GM12878 (cell line): ENCODE data around the gene ZNF680. TPM values are rescaled to one million over a fixed set of nuclear protein-coding genes. Genes with fewer than 3 reads are reported as not detected.

Experiments
- ATF7 ChIP-seq: fragments of 450-650 bp; IDR thresholded peaks from 2 replicates; pipeline ENCODE4 v1.6.1; 2016; ENCODE audit warnings: low read depth, mild to moderate bottlenecking
- BHLHE40 ChIP-seq, 2 experiments: fragments of 450-650 bp in 1 of 2; IDR thresholded peaks; 2 replicates each; pipeline ENCODE4 v1.6.1; 2011 to 2017; ENCODE audit warnings: low read depth in 2 of 2, borderline replicate concordance in 1 of 2, improper control_type of control experiment in 1 of 2, low read length in 1 of 2, mild to moderate bottlenecking in 1 of 2
- BMI1 ChIP-seq: fragments of 450-650 bp; IDR thresholded peaks from 2 replicates; pipeline ENCODE4 v1.6.1; 2016; ENCODE audit warnings: mild to moderate bottlenecking, moderate library complexity, borderline replicate concordance
- E2F4 ChIP-seq: IDR thresholded peaks from 2 replicates; pipeline ENCODE4 v1.6.1; 2012; ENCODE audit warnings: low read depth, low read length, improper control_type of control experiment
- EP300 ChIP-seq, 2 experiments: fragments of 150-350 bp in 1 of 2; IDR thresholded peaks; 2 replicates each; pipeline ENCODE4 v1.6.1; 2011 to 2012; ENCODE audit warnings: low read depth in 2 of 2, low read length in 2 of 2, borderline replicate concordance in 1 of 2, improper control_type of control experiment in 1 of 2, inconsistent platforms in 1 of 2; ENCODE audit not compliant: control insufficient read depth in 1 of 2
- HSF1 ChIP-seq: fragments of 150-350 bp; IDR thresholded peaks from 2 replicates; pipeline ENCODE4 v1.6.1; 2014; ENCODE audit warnings: mild to moderate bottlenecking, low read depth, low read length
- MXI1 ChIP-seq: fragments of 150-350 bp; IDR thresholded peaks from 2 replicates; pipeline ENCODE4 v1.6.1; 2011; ENCODE audit warnings: low read depth, mild to moderate bottlenecking, inconsistent platforms, low read length, improper control_type of control experiment
- NRF1 ChIP-seq: conservative IDR thresholded peaks from 2 replicates; pipeline ENCODE4 v1.6.1; 2011; ENCODE audit warnings: mild to moderate bottlenecking, low read depth, low read length, improper control_type of control experiment
- PKNOX1 ChIP-seq: fragments of 450-650 bp; IDR thresholded peaks from 2 replicates; pipeline ENCODE4 v1.6.1; 2016; ENCODE audit warnings: mild to moderate bottlenecking
- POLR2AphosphoS2 ChIP-seq: IDR thresholded peaks from 2 replicates; pipeline ENCODE4 v1.6.1; 2011; ENCODE audit warnings: low read depth, mild to moderate bottlenecking, low read length, improper control_type of control experiment, moderate library complexity
- PRDM15 ChIP-seq: fragments of 450-650 bp; formaldehyde crosslinking; IDR thresholded peaks from 2 replicates; pipeline ENCODE4 v1.4.0; 2020; ENCODE audit warnings: mild to moderate bottlenecking, moderate library complexity
- SKIL ChIP-seq: fragments of 450-650 bp; IDR thresholded peaks from 2 replicates; pipeline ENCODE4 v1.6.1; 2017; ENCODE audit warnings: mild to moderate bottlenecking, low read depth, inconsistent platforms; ENCODE audit not compliant: poor library complexity, severe bottlenecking
- SUPT20H ChIP-seq: IDR thresholded peaks from 2 replicates; pipeline ENCODE4 v1.6.1; 2011; ENCODE audit warnings: low read depth, mild to moderate bottlenecking, low read length, moderate library complexity, borderline replicate concordance; ENCODE audit not compliant: control insufficient read depth
- TAF1 ChIP-seq: IDR thresholded peaks from 2 replicates; pipeline ENCODE4 v1.6.1; 2011; ENCODE audit warnings: mild to moderate bottlenecking, low read depth, low read length, borderline replicate concordance
- ZNF24 ChIP-seq: fragments of 450-650 bp; IDR thresholded peaks from 2 replicates; pipeline ENCODE4 v1.6.1; 2017; ENCODE audit warnings: antibody characterized with exemption, mild to moderate bottlenecking
- ZZZ3 ChIP-seq: IDR thresholded peaks from 2 replicates; pipeline ENCODE4 v1.6.1; 2011; ENCODE audit warnings: low read depth; ENCODE audit not compliant: control insufficient read depth, insufficient read length
- polyA plus RNA-seq, 11 experiments: library from polyadenylated mRNA; depleted of rRNA in 4 of 11; unstranded in 6 of 11; stranded (reverse) in 5 of 11; fragments of >200 nt; fragmentation: Nextera tagmentation in 4 of 11; fragmentation: Illumina TruSeq in 1 of 11; extraction: Ambion mirVana in 4 of 11; extraction: Trizol in 1 of 11; gene quantifications; 1 replicate in 1 of 11; 2 replicates in 10 of 11; pipeline versions ENCODE4 v1.2.1 to v1.2.3, GENCODE V29; 2011 to 2016; ENCODE audit warnings: inconsistent platforms in 2 of 11, missing spikeins in 2 of 11, low read depth in 1 of 11
- total RNA-seq, 4 experiments: library from RNA; depleted of rRNA in 3 of 4; stranded (reverse); fragments of >200 nt in 3 of 4; fragmentation: Illumina TruSeq in 1 of 4; extraction: Trizol in 1 of 4; gene quantifications; 2 replicates each; pipeline versions ENCODE4 v1.2.1 to v1.2.3, GENCODE V29; 2013 to 2021

ZNF680 gene
- total and polyA plus RNA-seq, 10 of the 15 experiments (the other 5 are each of a cell fraction or from before 2014, with no cell fraction given) = 5.0 to 13.6 (median 7.8) TPM

GRCh38 chr7:64562626-64563278, at the start of gene ZNF680 (continued):
- TF ChIP-seq HSF1 = no peak
- no peak for TF ChIP-seq MXI1
- TF ChIP-seq BMI1 = no peak
- TF ChIP-seq SUPT20H = no peak
- no peak for TF ChIP-seq ZNF24
- no peak for TF ChIP-seq ZZZ3
- no peak for TF ChIP-seq SKIL
- no peak for TF ChIP-seq BHLHE40 (IDR thresholded peaks at IDR 0.05; ENCODE audit: borderline replicate concordance in 1 of 2, low read depth in 2 of 2, low read length in 1 of 2)
- TF ChIP-seq ATF7 = no peak
- TF ChIP-seq TAF1 = peak; percentile 69; the same call in 1 of the 2 replicates
- no peak for TF ChIP-seq NRF1
- no peak for TF ChIP-seq EP300 (IDR thresholded peaks at IDR 0.05; ENCODE audit: borderline replicate concordance in 1 of 2, control insufficient read depth in 1 of 2, low read depth in 2 of 2, low read length in 2 of 2)
- TF ChIP-seq PKNOX1 = peak; percentile 97
- TF ChIP-seq POLR2AphosphoS2 = no peak
- TF ChIP-seq E2F4 = peak; percentile 73
- TF ChIP-seq PRDM15 (CRISPR knock-in tag) = no peak
